Measurements from ENCODE around the gene CD164.

Gene CD164

DNA sequence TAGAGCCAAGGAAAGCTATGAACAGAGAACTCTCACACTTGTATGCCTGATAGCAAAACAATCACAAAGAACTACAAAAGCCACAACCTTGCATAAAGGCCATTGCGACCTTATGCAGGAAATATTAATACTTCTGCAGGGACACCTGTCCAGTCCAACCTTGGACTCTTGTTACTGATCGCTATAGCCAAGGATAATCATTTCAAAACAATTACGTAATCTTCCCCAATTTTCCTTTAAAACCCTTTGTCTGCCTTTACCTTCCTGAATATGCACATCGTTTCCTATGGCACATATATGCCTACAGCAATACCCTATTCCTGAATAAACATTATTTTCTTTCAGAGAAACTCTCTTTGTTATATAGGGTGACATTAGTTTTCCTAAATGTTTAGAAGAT lies 35.4 kb upstream of the CD164 start:
- no peak for DNase-seq (ENCODE audit: extremely low read depth, low read depth)
- TF ChIP-seq, protein P1, sequence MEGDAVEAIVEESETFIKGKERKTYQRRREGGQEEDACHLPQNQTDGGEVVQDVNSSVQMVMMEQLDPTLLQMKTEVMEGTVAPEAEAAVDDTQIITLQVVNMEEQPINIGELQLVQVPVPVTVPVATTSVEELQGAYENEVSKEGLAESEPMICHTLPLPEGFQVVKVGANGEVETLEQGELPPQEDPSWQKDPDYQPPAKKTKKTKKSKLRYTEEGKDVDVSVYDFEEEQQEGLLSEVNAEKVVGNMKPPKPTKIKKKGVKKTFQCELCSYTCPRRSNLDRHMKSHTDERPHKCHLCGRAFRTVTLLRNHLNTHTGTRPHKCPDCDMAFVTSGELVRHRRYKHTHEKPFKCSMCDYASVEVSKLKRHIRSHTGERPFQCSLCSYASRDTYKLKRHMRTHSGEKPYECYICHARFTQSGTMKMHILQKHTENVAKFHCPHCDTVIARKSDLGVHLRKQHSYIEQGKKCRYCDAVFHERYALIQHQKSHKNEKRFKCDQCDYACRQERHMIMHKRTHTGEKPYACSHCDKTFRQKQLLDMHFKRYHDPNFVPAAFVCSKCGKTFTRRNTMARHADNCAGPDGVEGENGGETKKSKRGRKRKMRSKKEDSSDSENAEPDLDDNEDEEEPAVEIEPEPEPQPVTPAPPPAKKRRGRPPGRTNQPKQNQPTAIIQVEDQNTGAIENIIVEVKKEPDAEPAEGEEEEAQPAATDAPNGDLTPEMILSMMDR (IDR thresholded peaks at IDR 0.05; ENCODE audit: low read depth, low read length, missing control alignments) = no peak
- H3K4me3 ChIP-seq (replicated peaks; ENCODE audit: low read depth, low read length) = no peak overlapping the region

DNA sequence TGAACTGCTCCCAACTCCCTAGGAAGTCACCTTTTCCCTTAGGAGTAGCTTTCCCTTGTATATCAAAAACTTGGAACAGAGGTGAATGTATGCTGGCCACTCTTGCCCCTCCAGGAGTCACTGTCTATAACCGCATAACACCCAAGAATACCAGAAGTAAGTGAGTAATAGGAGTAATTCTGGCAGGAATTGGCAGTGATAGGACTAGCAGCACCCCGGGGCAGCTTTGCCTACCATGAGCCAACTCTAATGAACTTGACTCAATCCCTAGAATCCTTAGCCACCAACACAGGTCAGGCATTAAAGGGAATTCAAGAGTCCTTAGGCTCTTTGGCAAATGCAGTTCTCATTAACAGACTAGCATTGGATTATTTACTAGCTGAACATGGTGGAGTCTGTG lies 28.8 kb upstream of the CD164 start:
- TF ChIP-seq, protein P1 (IDR thresholded peaks at IDR 0.05; ENCODE audit: low read depth, low read length, missing control alignments) = no peak
- no peak for DNase-seq (ENCODE audit: extremely low read depth, low read depth)
- no peak overlapping the region for H3K4me3 ChIP-seq (replicated peaks; ENCODE audit: low read depth, low read length)

DNA sequence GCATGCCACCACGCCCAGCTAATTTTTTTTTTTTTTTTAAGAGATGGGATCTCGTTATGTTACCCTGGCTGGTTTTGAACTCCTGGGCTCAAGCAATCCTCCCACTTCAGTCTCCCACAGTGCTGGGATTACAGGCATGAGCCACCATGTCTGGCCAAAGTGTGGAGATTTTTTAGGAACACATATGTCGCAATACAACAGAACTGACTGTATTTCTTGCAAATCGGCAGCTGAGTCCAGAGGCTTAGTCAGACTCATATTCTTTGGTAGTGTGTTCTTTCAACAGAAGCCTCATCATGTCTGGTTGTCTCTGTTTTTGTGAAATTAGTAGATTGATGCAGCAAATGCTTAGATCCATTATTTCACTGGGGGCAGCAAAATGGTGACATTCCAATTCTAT lies 23.9 kb upstream of the CD164 start:
- TF ChIP-seq, protein P1 (IDR thresholded peaks at IDR 0.05; ENCODE audit: low read depth, low read length, missing control alignments) = no peak

DNA sequence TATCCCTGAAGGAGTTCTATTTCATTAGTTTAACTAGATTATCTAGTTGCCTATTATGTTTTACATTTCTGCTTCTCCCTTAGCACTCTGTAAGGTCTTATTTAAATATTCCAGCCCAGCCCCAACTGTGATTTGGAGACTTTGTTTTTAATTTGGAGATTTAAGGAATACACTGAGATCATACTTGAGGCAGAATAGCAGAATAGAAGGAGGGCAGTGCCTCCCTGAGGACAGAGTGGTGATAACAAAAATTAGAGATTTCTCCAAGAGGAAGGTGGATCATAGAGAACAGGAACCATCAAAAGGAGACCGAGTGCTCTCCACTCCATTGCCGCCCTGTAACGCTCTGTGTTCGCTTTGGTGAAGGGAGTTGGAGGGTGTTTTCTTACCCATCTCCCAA lies 14.8 kb upstream of the CD164 start:
- H3K4me3 ChIP-seq (replicated peaks; ENCODE audit: low read depth, low read length) = no peak overlapping the region
- no peak for DNase-seq (ENCODE audit: extremely low read depth, low read depth)
- TF ChIP-seq, protein P1 (IDR thresholded peaks at IDR 0.05; ENCODE audit: low read depth, low read length, missing control alignments) = peak; percentile 20

More for the DNA sequence above, 23.9 kb upstream of the CD164 start:
- no peak overlapping the region for H3K4me3 ChIP-seq (replicated peaks; ENCODE audit: low read depth, low read length)
- no peak for DNase-seq (ENCODE audit: extremely low read depth, low read depth)

DNA sequence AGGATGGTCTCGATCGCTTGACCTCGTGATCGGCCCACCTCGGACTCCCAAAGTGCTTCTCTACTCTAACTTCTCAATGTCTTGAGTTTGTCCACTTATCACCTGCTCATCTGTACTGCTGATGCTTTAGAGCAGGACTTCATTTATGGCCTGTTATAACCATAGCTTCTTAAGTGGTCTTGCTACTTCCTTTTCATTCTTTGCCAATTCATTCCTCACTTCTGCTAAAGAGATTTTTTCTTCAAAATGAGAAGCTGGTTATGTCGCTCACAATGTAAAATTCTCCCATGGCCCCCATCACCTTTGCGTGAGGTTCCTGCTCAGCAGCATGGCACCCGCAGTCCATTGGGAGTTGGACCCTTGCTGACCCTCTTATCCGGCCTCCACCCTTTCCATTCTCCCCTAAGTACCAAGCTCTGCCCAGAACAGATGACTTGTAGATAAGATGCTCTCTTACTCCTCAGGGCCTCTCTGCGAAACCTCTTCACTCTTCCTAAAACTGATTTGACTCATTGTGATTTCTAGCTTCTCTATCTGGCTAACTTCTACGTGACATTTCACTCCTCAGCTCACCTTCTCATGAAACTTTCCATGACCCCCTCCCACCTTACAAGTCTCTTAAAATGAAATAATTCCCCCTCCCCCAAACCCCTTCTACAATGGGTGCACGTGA lies 13.9 kb upstream of the CD164 start:
- TF ChIP-seq, protein P1 (IDR thresholded peaks at IDR 0.05; ENCODE audit: low read depth, low read length, missing control alignments) = no peak
- DNase-seq (ENCODE audit: extremely low read depth, low read depth) = no peak
- no peak overlapping the region for H3K4me3 ChIP-seq (replicated peaks; ENCODE audit: low read depth, low read length)

DNA sequence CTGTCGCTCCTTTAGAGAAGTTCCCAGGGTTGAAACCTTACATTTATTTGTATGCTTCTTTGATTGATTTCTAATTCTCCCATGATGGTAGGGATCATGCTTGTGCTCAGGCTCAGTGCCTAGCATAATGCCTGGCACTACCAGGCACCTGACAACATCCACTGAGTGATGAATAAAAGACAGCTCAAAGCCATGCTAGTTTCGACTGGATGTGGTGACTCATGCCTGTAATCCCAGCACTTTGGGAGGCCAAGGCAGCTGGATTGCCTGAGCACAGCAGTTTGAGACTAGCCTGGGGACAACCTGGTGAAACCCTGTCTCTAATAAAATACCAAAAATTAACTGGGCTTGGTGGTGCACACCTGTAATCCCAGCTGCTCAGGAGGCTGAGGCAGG lies 11.6 kb upstream of the CD164 start:
- no peak overlapping the region for H3K4me3 ChIP-seq (replicated peaks; ENCODE audit: low read depth, low read length)
- TF ChIP-seq, protein P1 (IDR thresholded peaks at IDR 0.05; ENCODE audit: low read depth, low read length, missing control alignments) = no peak
- no peak for DNase-seq (ENCODE audit: extremely low read depth, low read depth)
